ENCODE data around the gene HECA. TPM values are rescaled to one million over a fixed set of nuclear protein-coding genes. Genes with fewer than 3 reads are reported as not detected.

Gene HECA
- total and polyA plus RNA-seq, 2 of the 8 experiments (the other 6 are each of a cell fraction or from before 2014, with no cell fraction given): 2.4 to 9.2 TPM

- H3K4me3 ChIP-seq (ENCODE audit: extremely low read depth in 1 of 4, insufficient read depth in 2 of 4, low read depth in 3 of 4, low read length in 4 of 4): no peak overlapping the region
- H3K79me2 ChIP-seq (ENCODE audit: control insufficient read depth in 1 of 2, insufficient read depth in 2 of 2, low read length in 2 of 2): peaks cover 0 to 21% of the 10 kb centered on the region in 2 experiments; a peak in 2 of 4 replicates
- H3K9ac ChIP-seq (replicated peaks in 1 of 4; ENCODE audit: extremely low read depth in 1 of 4, low read depth in 3 of 4, low read length in 3 of 4): no peak overlapping the region
- ChIA-PET POLR2A (ENCODE audit: partially characterized antibody) (no interaction called here), CTCF (ENCODE audit: partially characterized antibody) (interaction anchor here (0.6 to 1.2 kb wide), 5 partner anchors 10 to 297 kb away, joined by 3 to 6 read pairs (median 3); no protein-coding TSS in a partner anchor)
- no peaks in the 10 kb centered on the region for H4K20me1 ChIP-seq (replicated peaks in 1 of 2; ENCODE audit: control insufficient read depth in 1 of 2, insufficient read depth in 2 of 2, low read length in 2 of 2)
- H2BK5ac ChIP-seq (ENCODE audit: low read depth, low read length): no peak overlapping the region
- H4K5ac ChIP-seq (ENCODE audit: insufficient read length, low read depth, low read length): no peak overlapping the region
- H3K4ac ChIP-seq (replicated peaks; ENCODE audit: insufficient read length, low read depth, low read length): no peak overlapping the region
- H2BK20ac ChIP-seq (ENCODE audit: low read length): no peak overlapping the region
- H2BK15ac ChIP-seq (ENCODE audit: low read length): no peak overlapping the region
- H4K91ac ChIP-seq (replicated peaks; ENCODE audit: insufficient read length, low read length): no peak overlapping the region
- 0 out of 2 replicates have a peak, but pooled peaks cover 2% of the 10 kb centered on the region for H3K79me1 ChIP-seq (ENCODE audit: low read depth, low read length)
- H3K14ac ChIP-seq (ENCODE audit: insufficient read length): no peak overlapping the region
- H3K36me3 ChIP-seq (ENCODE audit: control insufficient read depth in 2 of 4, insufficient read depth in 4 of 4, low read length in 3 of 4): no peaks in the 10 kb centered on the region; a peak in 1 of 8 replicates
- no peak for DNase-seq (ENCODE audit: low read depth in 1 of 2, low spot score in 2 of 2)
- peaks cover 0 to 4% (median 0%) of the 10 kb centered on the region in 4 experiments; a peak in 2 of 7 replicates for H3K4me1 ChIP-seq (replicated peaks in 1 of 4; ENCODE audit: control insufficient read depth in 3 of 4, insufficient read depth in 4 of 4, low read length in 3 of 4)
- H2AK5ac ChIP-seq (ENCODE audit: low read depth, low read length): no peak overlapping the region
- H2AFZ ChIP-seq (ENCODE audit: low read length): no peak overlapping the region
- no peaks in the 10 kb centered on the region for H3K9me3 ChIP-seq (ENCODE audit: insufficient read depth in 2 of 2, low read depth in 1 of 2, low read length in 1 of 2)
- H3K4me2 ChIP-seq (ENCODE audit: insufficient read depth in 1 of 2, low read depth in 2 of 2, low read length in 2 of 2): no peak overlapping the region
- TF ChIP-seq SP2 (IDR thresholded peaks at IDR 0.05; ENCODE audit: low read length) (no peak), CTBP2 (IDR thresholded peaks at IDR 0.05; ENCODE audit: borderline replicate concordance, insufficient read depth, insufficient read length, low read length) (no peak), KDM1A (IDR thresholded peaks at IDR 0.05; ENCODE audit: borderline replicate concordance, low read length) (no peak), TAF7 (optimal IDR thresholded peaks at IDR 0.05; ENCODE audit: borderline replicate concordance, low read depth, low read length) (no peak), USF2 (IDR thresholded peaks at IDR 0.05; ENCODE audit: low read length) (no peak), EGR1 (IDR thresholded peaks at IDR 0.05; ENCODE audit: borderline replicate concordance, low read depth, low read length) (no peak), JUND (IDR thresholded peaks at IDR 0.05; ENCODE audit: low read length) (no peak), SIRT6 (IDR thresholded peaks at IDR 0.05; ENCODE audit: low read length) (no peak)
- H3K23me2 ChIP-seq (ENCODE audit: low read depth, low read length): no peaks in the 10 kb centered on the region
- no peak overlapping the region for H3K56ac ChIP-seq (replicated peaks; ENCODE audit: insufficient read length, low read depth, low read length)
- H2BK12ac ChIP-seq (ENCODE audit: low read depth, low read length): no peak overlapping the region
- no peak overlapping the region for H4K8ac ChIP-seq (ENCODE audit: extremely low read depth, insufficient read depth, low read length)
- H3K27ac ChIP-seq (ENCODE audit: low read depth, low read length): no peak overlapping the region
- no peak for FAIRE-seq
- no peak overlapping the region for H3K23ac ChIP-seq (ENCODE audit: insufficient read length)
- no peak overlapping the region for H2BK120ac ChIP-seq (replicated peaks; ENCODE audit: low read depth, low read length)
- H3K18ac ChIP-seq (ENCODE audit: extremely low read depth, low read length): no peak overlapping the region
- no peaks in the 10 kb centered on the region for H3K27me3 ChIP-seq (replicated peaks in 1 of 4; ENCODE audit: control insufficient read depth in 3 of 4, extremely low read depth in 1 of 4, insufficient read depth in 3 of 4, low read length in 3 of 4)
- WGBS, 2 experiments (ENCODE audit: extremely low coverage in 1 of 2, insufficient coverage in 1 of 2, insufficient read length in 1 of 2, insufficient replicate concordance in 2 of 2, low coverage in 1 of 2, low lambda C conversion rate in 2 of 2, missing lambda C conversion rate in 1 of 2): 90% methylated on average over 6 of the region's 6 CpGs; no CpG with 5 or more reads in 1 of the 2 experiments
These were observed 16.7 kb downstream of the HECA start for GRCh38 chr6:139151425-139152087.
